Activated T-cell treated with anti-CD3 and anti-CD28 coated beads for 24 hours (primary cell): Measurements from ENCODE around the gene SMAD6.

Experiments
- DNase-seq: peaks from one replicate; pipeline ENCODE4 v3.0.0-alpha.2; 2020; ENCODE audit warnings: low read depth

Gene SMAD6

DNA sequence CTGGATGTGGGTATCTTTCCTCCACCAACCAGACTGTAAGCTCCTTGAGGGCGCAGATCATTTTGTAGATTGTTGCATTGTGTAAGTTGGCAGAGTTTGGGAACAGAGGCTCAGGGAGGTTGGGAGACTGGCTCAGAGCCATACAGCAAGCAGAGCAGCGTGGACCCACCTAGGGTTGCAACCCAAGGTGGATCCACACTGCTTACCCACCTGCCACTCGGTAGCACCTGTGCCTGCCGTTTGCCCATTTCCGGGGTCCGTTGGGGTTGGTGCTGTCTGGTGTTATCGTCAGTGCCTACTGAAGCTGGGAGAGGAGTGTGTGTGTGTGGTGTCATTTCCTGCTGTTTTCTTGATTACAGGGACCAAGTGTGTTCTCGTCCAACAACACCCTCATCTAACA lies 19.0 kb downstream of the SMAD6 start:
- DNase-seq, result no peak

- DNase-seq, result no peak
Measured at GRCh38 chr15:66721501-66721937, 19.5 kb downstream of the SMAD6 start.

GRCh38 chr15:66721954-66722353 lies 19.9 kb downstream of the SMAD6 start:
- no peak for DNase-seq

- no peak for DNase-seq
Measured at GRCh38 chr15:66722757-66723540, 20.9 kb downstream of the SMAD6 start.

DNA sequence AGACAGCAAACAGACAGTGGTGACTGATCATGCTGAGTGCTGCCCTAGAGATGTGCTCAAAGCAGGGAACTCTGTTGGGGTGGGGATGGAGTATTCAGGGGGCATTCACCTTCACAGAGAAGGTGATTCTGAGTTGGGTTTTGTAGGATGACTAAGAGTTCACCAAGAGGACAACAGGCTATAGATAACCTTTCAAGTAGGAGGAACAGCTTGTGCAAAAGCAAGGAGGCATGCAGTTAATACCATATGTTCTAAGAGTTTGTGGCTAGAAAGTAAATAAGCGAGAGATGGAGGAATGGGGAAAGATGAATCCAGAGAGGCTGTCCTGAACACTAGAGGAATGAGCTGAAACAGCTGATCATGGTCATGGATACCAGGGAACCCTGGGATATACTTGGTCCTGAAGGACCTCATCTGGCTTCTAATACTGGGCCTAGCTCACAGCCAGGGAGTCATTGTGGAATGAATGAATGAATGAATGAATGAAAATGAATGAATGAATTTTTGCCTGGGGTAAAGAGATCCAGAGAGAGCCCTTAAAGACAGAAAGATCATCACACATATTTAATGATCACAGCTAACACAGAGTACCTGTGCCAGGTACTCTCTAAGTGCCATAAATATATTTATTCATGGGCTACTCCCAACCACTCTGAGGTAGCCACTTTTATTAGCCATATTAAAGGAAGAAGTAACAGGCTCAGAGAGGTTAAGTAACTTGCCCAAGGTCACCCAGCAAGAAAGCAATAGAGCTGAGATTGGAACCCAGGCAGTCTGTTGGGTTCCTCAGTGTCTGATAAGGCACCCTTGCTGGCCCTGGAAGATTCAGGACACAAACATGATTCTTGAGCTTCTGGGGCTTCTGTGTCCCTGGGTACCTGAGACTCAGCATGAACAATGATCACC lies 22.0 kb downstream of the SMAD6 start:
- DNase-seq, result no peak

DNA sequence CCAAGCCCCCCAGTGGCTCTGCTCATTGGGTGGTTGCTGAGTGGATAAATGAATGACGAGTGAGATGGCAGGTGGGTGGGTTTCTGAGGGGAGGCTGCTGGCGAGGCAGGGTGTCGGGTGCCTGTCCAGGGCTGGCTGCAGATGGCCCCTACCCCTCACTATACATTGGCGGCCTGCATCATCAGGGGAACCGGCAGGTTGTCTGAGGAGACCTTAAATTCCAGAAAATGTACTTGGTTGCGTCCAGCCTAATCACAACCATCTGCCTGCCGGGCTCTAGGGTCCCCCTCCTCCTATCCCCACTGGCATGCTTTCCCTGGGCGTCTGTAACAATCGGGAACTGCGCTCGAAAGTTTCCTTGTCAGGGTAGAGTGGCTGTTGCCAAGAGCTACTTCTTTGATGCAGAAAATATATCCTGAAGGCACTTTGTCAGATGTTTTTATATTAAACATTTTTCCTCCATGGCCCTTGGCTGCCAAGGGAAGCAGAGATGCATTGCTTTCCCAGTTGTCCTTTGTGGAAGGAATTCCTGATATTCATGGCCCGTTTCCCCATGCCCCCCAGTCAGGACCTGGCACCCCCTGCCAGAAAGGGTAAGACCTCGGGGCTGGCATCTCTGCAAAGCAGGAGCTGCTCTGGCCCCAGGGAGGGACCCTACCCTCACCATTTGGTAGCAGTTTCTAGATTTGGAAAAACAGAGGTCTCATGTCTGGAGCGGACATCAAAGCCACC lies 22.9 kb downstream of the SMAD6 start:
- DNase-seq, result no peak

- no peak for DNase-seq
Measured at GRCh38 chr15:66725464-66725785, 23.4 kb downstream of the SMAD6 start.

DNA sequence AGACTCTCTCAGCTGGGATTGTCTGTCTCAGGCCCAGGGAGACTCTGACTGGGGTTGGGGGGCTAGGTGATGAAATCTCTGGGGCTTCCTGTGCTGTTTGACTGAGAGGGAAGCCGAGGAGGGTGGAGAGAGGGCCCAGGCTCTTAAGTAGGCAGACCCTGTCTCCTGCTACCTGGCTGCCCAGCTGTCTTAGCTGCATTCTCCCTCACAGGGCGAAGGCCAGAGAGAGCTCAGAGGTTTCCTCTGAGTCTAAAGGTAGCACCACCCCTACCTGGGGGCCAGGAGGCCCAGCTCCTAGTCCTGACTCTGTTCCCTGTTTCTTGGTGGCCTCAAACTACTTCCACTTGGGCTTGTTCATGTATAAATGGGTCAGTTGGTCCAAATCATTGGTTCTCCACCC lies 24.4 kb downstream of the SMAD6 start:
- DNase-seq, result no peak

GRCh38 chr15:66729331-66729951 lies 27.4 kb downstream of the SMAD6 start:
- DNase-seq, result no peak

- DNase-seq, result no peak
Measured at GRCh38 chr15:66730168-66731021, 28.4 kb downstream of the SMAD6 start.

GRCh38 chr15:66733976-66734375 lies 31.9 kb downstream of the SMAD6 start:
- no peak for DNase-seq

DNA sequence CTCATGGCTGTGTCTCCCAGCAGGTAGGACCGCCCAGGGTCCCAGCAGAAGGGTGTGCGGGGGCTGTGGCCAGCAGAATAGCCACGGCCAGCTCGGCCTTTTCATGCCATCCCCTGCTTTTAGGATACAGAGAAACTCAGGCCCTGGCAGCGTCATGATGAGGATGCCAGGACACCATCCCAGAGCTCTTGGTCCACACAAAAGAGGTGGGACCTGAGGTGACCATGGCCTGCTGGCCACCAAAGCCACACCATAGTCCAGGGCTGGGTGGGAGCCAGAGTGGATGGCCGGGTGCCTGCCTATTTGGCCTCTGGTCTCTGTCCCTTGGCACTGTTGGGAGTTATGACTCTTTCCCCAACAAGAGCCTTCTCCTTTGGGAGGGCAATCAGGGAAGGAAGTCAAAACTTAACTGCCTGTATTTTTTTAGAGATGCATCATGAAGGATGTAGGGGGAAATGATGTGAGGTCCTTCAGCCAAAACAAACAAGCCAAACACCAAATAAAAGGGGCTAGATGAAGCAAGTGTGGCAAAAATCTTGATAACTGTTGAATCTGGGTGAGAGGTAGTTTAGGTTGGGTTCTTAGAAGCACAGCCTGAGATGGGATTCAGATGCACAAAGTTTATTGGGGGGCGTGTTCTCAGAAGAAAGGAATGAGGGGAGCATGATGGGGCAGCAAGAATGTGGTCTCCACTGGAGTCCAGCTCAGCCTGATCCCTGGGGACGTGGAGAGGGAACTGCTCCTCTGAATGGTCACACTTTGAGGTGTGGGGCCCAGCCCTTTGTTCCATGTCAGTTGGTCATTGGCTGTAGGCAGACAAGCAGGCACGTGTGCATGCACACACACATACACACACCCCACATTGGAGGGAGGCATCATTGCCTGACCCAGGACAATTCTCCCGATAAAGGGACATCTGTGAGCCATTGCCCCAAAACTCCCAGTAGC lies 33.2 kb downstream of the SMAD6 start:
- DNase-seq, result no peak

DNA sequence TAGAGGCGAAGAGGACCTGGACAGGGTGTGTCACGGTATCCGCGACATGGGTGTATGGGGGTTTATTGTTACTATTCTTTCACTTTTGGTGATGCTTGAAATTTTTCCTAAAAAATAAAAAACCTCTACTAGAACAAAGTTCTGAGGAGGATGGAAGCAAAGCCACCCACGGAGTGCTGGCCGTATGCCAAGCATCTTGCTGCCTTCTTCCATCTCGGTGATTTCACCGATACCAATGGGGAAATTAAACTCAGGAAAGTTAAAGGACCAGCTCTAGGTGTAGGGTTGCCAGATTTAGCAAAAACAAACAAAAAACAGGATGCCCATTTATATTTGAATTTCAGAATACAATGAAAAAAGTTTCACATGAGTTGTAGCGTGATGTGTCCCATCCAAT lies 33.9 kb downstream of the SMAD6 start:
- no peak for DNase-seq

GRCh38 chr15:66737243-66738010 lies 35.4 kb downstream of the SMAD6 start:
- no peak for DNase-seq

- DNase-seq, result no peak
Measured at GRCh38 chr15:66738116-66738515, 36.1 kb downstream of the SMAD6 start.

- no peak for DNase-seq
Measured at GRCh38 chr15:66738595-66738994, 36.6 kb downstream of the SMAD6 start.

DNA sequence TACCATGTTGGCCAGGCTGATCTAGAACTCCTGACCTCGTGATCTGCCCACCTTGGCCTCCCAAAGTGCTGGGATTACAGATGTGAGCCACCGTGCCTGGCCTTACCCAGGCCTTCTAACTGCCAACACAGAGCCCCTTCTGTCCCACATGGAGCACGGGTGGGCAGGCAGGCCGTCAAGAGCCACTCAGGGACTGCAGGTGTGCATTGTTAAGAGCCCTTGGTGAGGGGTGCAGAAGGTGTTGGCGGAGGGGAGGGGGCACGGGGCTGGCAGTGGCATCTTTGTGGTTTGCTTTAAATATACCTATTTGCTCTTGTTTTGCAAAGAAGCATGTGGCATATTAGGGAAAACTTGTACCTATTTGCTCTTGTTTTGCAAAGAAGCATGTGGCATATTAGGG lies 37.3 kb downstream of the SMAD6 start:
- DNase-seq, result no peak

- no peak for DNase-seq
Measured at GRCh38 chr15:66740802-66741201, 38.8 kb downstream of the SMAD6 start.

DNA sequence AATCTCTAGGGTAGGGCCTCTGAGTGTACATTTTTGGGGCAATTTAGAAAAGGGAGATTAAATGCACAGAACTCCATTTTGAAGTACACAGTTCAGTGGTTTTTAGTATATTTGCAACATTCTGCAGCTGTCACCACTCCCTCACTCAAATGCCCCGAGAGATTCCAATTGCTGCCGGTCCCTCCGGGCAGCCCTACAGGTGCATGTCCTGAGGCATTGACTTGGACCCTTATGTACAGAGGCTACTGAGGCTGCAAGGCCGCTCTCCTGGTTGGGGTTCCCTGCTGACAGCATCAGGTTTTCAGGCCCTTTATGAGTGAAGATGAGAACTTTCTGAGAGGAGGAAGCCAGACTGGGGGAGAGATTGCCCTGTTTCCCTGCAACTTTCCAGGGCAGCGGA lies 39.6 kb downstream of the SMAD6 start:
- no peak for DNase-seq
